Measurements from ENCODE around the gene ABCA1. TPM values are rescaled to one million over a fixed set of nuclear protein-coding genes. Genes with fewer than 3 reads are reported as not detected.

The ABCA1 gene
- total and polyA plus RNA-seq, 2 of the 13 experiments (the other 11 are each of a cell fraction or from before 2014, with no cell fraction given), result 26.8 to 63.8 TPM

GRCh38 chr9:104899759-104900247 is 28.2 kb downstream of the ABCA1 start (continued):
- TF ChIP-seq FOXP4 (CRISPR knock-in tag; IDR thresholded peaks at IDR 0.05), result peak; percentile 91
- no peak for TF ChIP-seq KAT2B (IDR thresholded peaks at IDR 0.05; ENCODE audit: borderline replicate concordance, low read depth, low read length)
- peak; percentile 98 for TF ChIP-seq ZNF331 (CRISPR knock-in tag; IDR thresholded peaks at IDR 0.05)
- no peak for TF ChIP-seq ZNF7 (CRISPR knock-in tag; IDR thresholded peaks at IDR 0.05)
- TF ChIP-seq ATF7-NPFF (CRISPR knock-in tag; IDR thresholded peaks at IDR 0.05; ENCODE audit: low read depth), result 0 out of 2 replicates have a peak, but pooled peaks have one; percentile 30
- TF ChIP-seq EEA1 (CRISPR knock-in tag; IDR thresholded peaks at IDR 0.05; ENCODE audit: borderline replicate concordance), result no peak
- TF ChIP-seq TFE3 (CRISPR knock-in tag; IDR thresholded peaks at IDR 0.05), result peak; percentile 70
- peak; percentile 81 for TF ChIP-seq ZNF629 (CRISPR knock-in tag; conservative IDR thresholded peaks at IDR 0.05)
- peak; percentile 99 for TF ChIP-seq PAXIP1 (CRISPR knock-in tag; conservative IDR thresholded peaks at IDR 0.05)
- peak; percentile 72 for TF ChIP-seq HMG20B (CRISPR knock-in tag; conservative IDR thresholded peaks at IDR 0.05)
- peak; percentile 98 for TF ChIP-seq MED13 (CRISPR knock-in tag; IDR thresholded peaks at IDR 0.05)
- no peak for TF ChIP-seq NFE2 (CRISPR knock-in tag; IDR thresholded peaks at IDR 0.05)
- peak; percentile 97 for TF ChIP-seq NCOR1 (IDR thresholded peaks at IDR 0.05; ENCODE audit: borderline replicate concordance, low read length)
- peak; percentile 73; the same call in 1 of the 2 replicates for TF ChIP-seq SIX1 (CRISPR knock-in tag; IDR thresholded peaks at IDR 0.05; ENCODE audit: borderline replicate concordance)
- peak; percentile 93 for TF ChIP-seq FOXJ3 (CRISPR knock-in tag; IDR thresholded peaks at IDR 0.05; ENCODE audit: borderline replicate concordance)
- 0 out of 2 replicates have a peak, but pooled peaks have one; percentile 19 for TF ChIP-seq ZFP82 (CRISPR knock-in tag; IDR thresholded peaks at IDR 0.05; ENCODE audit: borderline replicate concordance)
- no peak; the same call in 1 of the 2 replicates for TF ChIP-seq SOX13 (IDR thresholded peaks at IDR 0.05)
- TF ChIP-seq SOX13 (CRISPR knock-in tag; conservative IDR thresholded peaks at IDR 0.05 in 1 of 2, IDR thresholded peaks at IDR 0.05 in 1 of 2), result peak in 1 of 2 experiments; percentile 86; a peak in 2 of 4 replicates
- no peak for TF ChIP-seq THAP7 (CRISPR knock-in tag; IDR thresholded peaks at IDR 0.05)
- TF ChIP-seq CREB3 (CRISPR knock-in tag; IDR thresholded peaks at IDR 0.05), result 0 out of 2 replicates have a peak, but pooled peaks have one; percentile 42
- no peak for TF ChIP-seq ATRX (CRISPR knock-in tag; IDR thresholded peaks at IDR 0.05; ENCODE audit: borderline replicate concordance)
- no peak for TF ChIP-seq XRCC5 (optimal IDR thresholded peaks at IDR 0.05; ENCODE audit: low read length)
